Left lung (tissue), 10 donors: ENCODE measurements around the gene TACC2. TPM values are rescaled to one million over a fixed set of nuclear protein-coding genes. Genes with fewer than 3 reads are reported as not detected.
"Not testable (repeated sequence)": the region's sequence is repeated elsewhere in the genome, so short reads cannot be mapped to it uniquely, and the experiment has no call there.

Experiments
- ATAC-seq: fragments of 200-7000 bp; cut with Tn5 transposase; one replicate; pipeline ENCODE4 v1.9.1; 2020; ENCODE audit warnings: moderate library complexity
- DNase-seq, 4 donors: peaks; one replicate each; pipeline ENCODE4 v3.0.0-alpha.2; 2013 to 2020
- H3K27ac ChIP-seq, 2 donors: fragments of 200-600 bp; sonication (generic) in 1 of 2; one replicate each; pipeline versions ENCODE4 v1.5.0 to v1.8.0; 2020 to 2021
- H3K27me3 ChIP-seq, 2 donors: fragments of 200-600 bp; sonication (generic) in 1 of 2; one replicate each; pipeline versions ENCODE4 v1.5.0 to v1.8.0; 2020 to 2021
- H3K36me3 ChIP-seq, 2 donors: fragments of 200-600 bp; sonication (generic) in 1 of 2; one replicate each; pipeline versions ENCODE4 v1.5.0 to v1.8.0; 2020 to 2021
- H3K4me1 ChIP-seq, 2 donors: fragments of 200-600 bp; one replicate each; pipeline ENCODE4 v1.8.0; 2021
- H3K4me3 ChIP-seq, 2 donors: fragments of 200-600 bp; sonication (generic) in 1 of 2; one replicate each; pipeline versions ENCODE4 v1.5.0 to v1.8.0; 2020 to 2021; ENCODE audit warnings: mild to moderate bottlenecking in 1 of 2
- H3K9me3 ChIP-seq, 2 donors: fragments of 200-600 bp; sonication (generic) in 1 of 2; one replicate each; pipeline versions ENCODE4 v1.5.0 to v1.8.0; 2020 to 2021
- CTCF ChIP-seq, 2 donors: fragments of 200-600 bp; sonication (generic) in 1 of 2; IDR thresholded peaks; one replicate each; pipeline versions ENCODE4 v1.5.0 to v1.8.0; 2021; ENCODE audit warnings: antibody characterized with exemption in 2 of 2
- intact Hi-C, 2 donors: fragments of 100-400 bp; cut with DNase I; formaldehyde crosslinking; loops; one replicate each; pipeline versions ENCODE4 v1.11.2 to v1.14.2; 2022
- polyA plus RNA-seq, 6 donors: library from polyadenylated mRNA; unstranded; fragments of 120-200 nt; gene quantifications; one replicate each; pipeline ENCODE4 v1.2.1, GENCODE V29; 2013; ENCODE audit not compliant: insufficient read length in 6 of 6
- total RNA-seq, 2 donors: library from RNA; stranded (reverse); fragmentation: NEBNext Ultra II Directional; extraction: Animal tissue kit (Norgen Biotek cat#: 25700); gene quantifications; one replicate each; pipeline ENCODE4 v1.2.1, GENCODE V29; 2021
- donor health status: DM: no; HTN: yes; CAD: no.
- donor health status: DM: no; HTN: no; CAD: no.

TACC2 gene
- total and polyA plus RNA-seq, 8 donors, result 21.0 to 193 (median 23.9) TPM

- H3K27ac ChIP-seq, result no peak overlapping the region
- no peaks in the 10 kb centered on the region for H3K36me3 ChIP-seq
- no peaks in the 10 kb centered on the region for H3K9me3 ChIP-seq
- no peak overlapping the region for H3K4me3 ChIP-seq
- DNase-seq, result no peak
- peaks cover 0 to 12% of the 10 kb centered on the region in 2 donors for H3K27me3 ChIP-seq
- H3K4me1 ChIP-seq, result peaks cover 0 to 4% of the 10 kb centered on the region in 2 donors
- intact Hi-C loops, result no loop called here
- ATAC-seq, result no peak
- no peak for TF ChIP-seq CTCF (IDR thresholded peaks at IDR 0.05)
Measured at GRCh38 chr10:122021828-122022227, 32.9 kb downstream of the TACC2 start.

- intact Hi-C loops, result no loop called here
- no peak for TF ChIP-seq CTCF (IDR thresholded peaks at IDR 0.05)
- ATAC-seq (no peak), DNase-seq (no peak)
- no peaks in the 10 kb centered on the region for H3K9me3 ChIP-seq
- no peak overlapping the region for H3K4me3 ChIP-seq
- no peaks in the 10 kb centered on the region for H3K36me3 ChIP-seq
- H3K27me3 ChIP-seq, result peaks cover 0 to 12% of the 10 kb centered on the region in 2 donors
- H3K27ac ChIP-seq, result no peak overlapping the region
- peaks cover 0 to 4% of the 10 kb centered on the region in 2 donors for H3K4me1 ChIP-seq
Measured at GRCh38 chr10:122022276-122022675, 33.3 kb downstream of the TACC2 start.

GRCh38 chr10:122023257-122023656, 34.3 kb downstream of the TACC2 start:
- H3K27ac ChIP-seq, H3K36me3 ChIP-seq, ATAC-seq, intact Hi-C loops, DNase-seq, H3K4me3 ChIP-seq, H3K4me1 ChIP-seq, H3K9me3 ChIP-seq: not testable (repeated sequence)
- peaks cover 0 to 12% of the 10 kb centered on the region in 2 donors for H3K27me3 ChIP-seq

DNA sequence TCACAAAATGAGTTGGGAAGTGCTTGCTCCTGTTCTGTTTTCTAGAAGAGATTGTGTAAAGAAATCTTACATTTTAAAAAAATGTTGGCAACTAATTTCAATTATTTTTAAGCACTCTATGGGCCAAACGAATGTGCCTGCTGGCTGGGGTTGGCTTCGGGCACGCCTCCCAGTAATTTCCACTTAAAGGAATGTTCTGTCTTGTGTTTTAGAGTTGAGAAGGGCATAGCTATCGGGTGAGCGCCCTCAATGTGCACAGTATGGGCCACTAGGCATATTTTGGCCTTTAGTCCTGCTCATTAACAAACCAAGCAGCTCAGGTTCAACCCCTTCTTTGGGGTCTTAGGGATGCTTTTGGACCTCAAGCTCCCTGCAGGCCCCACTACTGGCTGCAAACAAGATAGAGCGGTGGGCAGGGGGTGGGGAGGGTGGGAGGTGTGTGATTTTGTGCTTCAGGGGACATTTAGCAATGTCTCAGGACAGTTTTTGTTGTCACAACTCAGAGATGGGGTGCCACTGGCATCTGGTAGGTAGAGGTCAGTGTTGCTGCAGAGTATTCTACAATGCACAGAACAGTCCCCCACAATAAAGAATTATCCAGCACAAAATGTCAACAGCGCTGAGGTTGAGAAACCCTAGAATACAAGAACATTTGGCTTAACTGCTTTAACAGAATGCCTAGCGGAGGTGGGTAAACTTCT, 40.7 kb downstream of the TACC2 start:
- DNase-seq (peak in 1 of 4 donors; percentile 49), ATAC-seq (peak; percentile 69)
- H3K4me3 ChIP-seq, result no peak overlapping the region
- peak overlapping the region in 1 of 2 donors; percentile 44 for H3K27ac ChIP-seq
- no peaks in the 10 kb centered on the region for H3K36me3 ChIP-seq
- intact Hi-C loops, result no loop called here
- no peak for TF ChIP-seq CTCF (IDR thresholded peaks at IDR 0.05)
- H3K27me3 ChIP-seq, result no peaks in the 10 kb centered on the region
- no peaks in the 10 kb centered on the region for H3K4me1 ChIP-seq
- no peaks in the 10 kb centered on the region for H3K9me3 ChIP-seq

DNA sequence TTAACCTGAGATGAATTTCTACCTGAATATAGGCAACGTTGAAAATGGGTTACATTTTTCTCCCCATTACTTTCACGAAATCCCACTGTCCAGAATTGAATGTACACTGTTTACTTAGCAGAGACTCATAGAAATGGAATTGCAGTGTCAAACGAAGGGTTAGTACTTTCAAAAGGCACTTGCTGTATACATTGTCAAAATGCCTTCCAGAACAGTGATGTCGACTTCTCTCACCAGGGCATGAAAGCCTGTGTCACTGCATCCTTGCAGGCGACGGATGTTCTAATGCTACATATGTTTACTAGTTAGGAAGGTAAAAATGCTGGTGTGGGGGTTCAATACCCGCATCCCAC, 41.2 kb downstream of the TACC2 start:
- no peaks in the 10 kb centered on the region for H3K36me3 ChIP-seq
- H3K27me3 ChIP-seq, result no peaks in the 10 kb centered on the region
- peak overlapping the region in 1 of 2 donors; percentile 44 for H3K27ac ChIP-seq
- ATAC-seq, result peak; percentile 5
- DNase-seq, result no peak
- H3K9me3 ChIP-seq, result no peaks in the 10 kb centered on the region
- no peaks in the 10 kb centered on the region for H3K4me1 ChIP-seq
- no peak overlapping the region for H3K4me3 ChIP-seq
- intact Hi-C loops, result no loop called here
- no peak for TF ChIP-seq CTCF (IDR thresholded peaks at IDR 0.05)
